ENCODE results near the gene CAPN10.

DNA sequence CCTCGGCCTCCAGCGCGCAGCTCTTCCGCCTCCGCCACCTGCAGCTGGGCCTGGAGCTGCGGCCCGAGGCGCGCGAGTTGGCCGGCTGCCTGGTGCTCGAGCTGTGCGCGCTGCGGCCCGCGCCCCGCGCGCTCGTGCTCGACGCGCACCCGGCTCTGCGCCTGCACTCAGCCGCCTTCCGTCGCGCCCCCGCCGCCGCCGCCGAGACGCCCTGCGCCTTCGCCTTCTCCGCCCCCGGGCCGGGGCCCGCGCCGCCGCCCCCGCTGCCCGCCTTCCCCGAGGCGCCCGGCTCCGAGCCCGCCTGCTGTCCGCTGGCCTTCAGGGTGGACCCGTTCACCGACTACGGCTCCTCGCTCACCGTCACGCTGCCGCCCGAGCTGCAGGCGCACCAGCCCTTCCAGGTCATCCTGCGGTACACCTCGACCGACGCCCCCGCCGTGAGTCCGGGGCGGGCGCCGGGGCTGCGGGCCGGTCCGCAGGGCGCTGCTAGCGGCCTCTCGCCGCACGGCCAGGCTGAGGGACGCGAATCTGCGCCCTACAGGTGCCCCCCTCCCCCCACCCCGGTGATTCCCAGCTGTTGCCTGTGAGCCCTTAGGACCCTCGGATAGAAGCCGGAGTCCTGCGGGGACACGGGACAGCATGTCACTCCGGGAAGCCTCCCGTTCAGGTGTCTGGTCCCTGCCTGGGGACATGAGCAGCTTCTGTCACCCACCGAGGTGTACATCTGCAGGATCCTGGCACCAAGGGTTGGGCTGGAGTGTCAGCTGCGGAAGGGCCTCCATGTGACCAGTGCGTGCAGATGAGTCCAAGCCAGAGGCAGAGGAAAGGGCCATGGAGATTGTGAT lies 17.6 kb upstream of the CAPN10 start:
- TF ChIP-seq, protein P1, sequence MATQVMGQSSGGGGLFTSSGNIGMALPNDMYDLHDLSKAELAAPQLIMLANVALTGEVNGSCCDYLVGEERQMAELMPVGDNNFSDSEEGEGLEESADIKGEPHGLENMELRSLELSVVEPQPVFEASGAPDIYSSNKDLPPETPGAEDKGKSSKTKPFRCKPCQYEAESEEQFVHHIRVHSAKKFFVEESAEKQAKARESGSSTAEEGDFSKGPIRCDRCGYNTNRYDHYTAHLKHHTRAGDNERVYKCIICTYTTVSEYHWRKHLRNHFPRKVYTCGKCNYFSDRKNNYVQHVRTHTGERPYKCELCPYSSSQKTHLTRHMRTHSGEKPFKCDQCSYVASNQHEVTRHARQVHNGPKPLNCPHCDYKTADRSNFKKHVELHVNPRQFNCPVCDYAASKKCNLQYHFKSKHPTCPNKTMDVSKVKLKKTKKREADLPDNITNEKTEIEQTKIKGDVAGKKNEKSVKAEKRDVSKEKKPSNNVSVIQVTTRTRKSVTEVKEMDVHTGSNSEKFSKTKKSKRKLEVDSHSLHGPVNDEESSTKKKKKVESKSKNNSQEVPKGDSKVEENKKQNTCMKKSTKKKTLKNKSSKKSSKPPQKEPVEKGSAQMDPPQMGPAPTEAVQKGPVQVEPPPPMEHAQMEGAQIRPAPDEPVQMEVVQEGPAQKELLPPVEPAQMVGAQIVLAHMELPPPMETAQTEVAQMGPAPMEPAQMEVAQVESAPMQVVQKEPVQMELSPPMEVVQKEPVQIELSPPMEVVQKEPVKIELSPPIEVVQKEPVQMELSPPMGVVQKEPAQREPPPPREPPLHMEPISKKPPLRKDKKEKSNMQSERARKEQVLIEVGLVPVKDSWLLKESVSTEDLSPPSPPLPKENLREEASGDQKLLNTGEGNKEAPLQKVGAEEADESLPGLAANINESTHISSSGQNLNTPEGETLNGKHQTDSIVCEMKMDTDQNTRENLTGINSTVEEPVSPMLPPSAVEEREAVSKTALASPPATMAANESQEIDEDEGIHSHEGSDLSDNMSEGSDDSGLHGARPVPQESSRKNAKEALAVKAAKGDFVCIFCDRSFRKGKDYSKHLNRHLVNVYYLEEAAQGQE (IDR thresholded peaks at IDR 0.05), result no peak
- TF ChIP-seq CHD4 (IDR thresholded peaks at IDR 0.05; ENCODE audit: borderline replicate concordance) (no peak), ZC3H11A (IDR thresholded peaks at IDR 0.05) (no peak), HDAC2 (IDR thresholded peaks at IDR 0.05) (no peak), BHLHE40 (IDR thresholded peaks at IDR 0.05; ENCODE audit: low read depth, low read length) (no peak), RAD21 (conservative IDR thresholded peaks at IDR 0.05 in 1 of 2, IDR thresholded peaks at IDR 0.05 in 1 of 2) (no peak), TP53 (CRISPR knock-in tag; IDR thresholded peaks at IDR 0.05) (no peak), JUNB (IDR thresholded peaks at IDR 0.05) (no peak), POLR2AphosphoS2 (conservative IDR thresholded peaks at IDR 0.05; ENCODE audit: low read length) (no peak)
- TF ChIP-seq, protein P2, sequence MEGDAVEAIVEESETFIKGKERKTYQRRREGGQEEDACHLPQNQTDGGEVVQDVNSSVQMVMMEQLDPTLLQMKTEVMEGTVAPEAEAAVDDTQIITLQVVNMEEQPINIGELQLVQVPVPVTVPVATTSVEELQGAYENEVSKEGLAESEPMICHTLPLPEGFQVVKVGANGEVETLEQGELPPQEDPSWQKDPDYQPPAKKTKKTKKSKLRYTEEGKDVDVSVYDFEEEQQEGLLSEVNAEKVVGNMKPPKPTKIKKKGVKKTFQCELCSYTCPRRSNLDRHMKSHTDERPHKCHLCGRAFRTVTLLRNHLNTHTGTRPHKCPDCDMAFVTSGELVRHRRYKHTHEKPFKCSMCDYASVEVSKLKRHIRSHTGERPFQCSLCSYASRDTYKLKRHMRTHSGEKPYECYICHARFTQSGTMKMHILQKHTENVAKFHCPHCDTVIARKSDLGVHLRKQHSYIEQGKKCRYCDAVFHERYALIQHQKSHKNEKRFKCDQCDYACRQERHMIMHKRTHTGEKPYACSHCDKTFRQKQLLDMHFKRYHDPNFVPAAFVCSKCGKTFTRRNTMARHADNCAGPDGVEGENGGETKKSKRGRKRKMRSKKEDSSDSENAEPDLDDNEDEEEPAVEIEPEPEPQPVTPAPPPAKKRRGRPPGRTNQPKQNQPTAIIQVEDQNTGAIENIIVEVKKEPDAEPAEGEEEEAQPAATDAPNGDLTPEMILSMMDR (IDR thresholded peaks at IDR 0.05), result no peak
